ES-I3 (cell line): ENCODE measurements around the gene NSUN5.
A peak's percentile ranks its signal among the peaks of the same experiment; 100 is the strongest.

Source experiments
- H3K36me3 ChIP-seq: 2 replicates; pipeline ENCODE4 v1.6.1; 2013; ENCODE audit warnings: mild to moderate bottlenecking, low read length, control low read depth, moderate library complexity; ENCODE audit not compliant: insufficient read depth
- H3K4me1 ChIP-seq: 2 replicates; pipeline ENCODE4 v1.6.1; 2013; ENCODE audit warnings: mild to moderate bottlenecking, control low read depth, low read length; ENCODE audit not compliant: insufficient read depth
- H3K9ac ChIP-seq: 2 replicates; pipeline ENCODE4 v1.6.1; 2013; ENCODE audit warnings: low read depth, mild to moderate bottlenecking, low read length, moderate library complexity
- H3K9me3 ChIP-seq: 2 replicates; pipeline ENCODE4 v1.6.1; 2013; ENCODE audit warnings: mild to moderate bottlenecking, low read length, moderate library complexity; ENCODE audit not compliant: control insufficient read depth, insufficient read depth

NSUN5 gene

DNA sequence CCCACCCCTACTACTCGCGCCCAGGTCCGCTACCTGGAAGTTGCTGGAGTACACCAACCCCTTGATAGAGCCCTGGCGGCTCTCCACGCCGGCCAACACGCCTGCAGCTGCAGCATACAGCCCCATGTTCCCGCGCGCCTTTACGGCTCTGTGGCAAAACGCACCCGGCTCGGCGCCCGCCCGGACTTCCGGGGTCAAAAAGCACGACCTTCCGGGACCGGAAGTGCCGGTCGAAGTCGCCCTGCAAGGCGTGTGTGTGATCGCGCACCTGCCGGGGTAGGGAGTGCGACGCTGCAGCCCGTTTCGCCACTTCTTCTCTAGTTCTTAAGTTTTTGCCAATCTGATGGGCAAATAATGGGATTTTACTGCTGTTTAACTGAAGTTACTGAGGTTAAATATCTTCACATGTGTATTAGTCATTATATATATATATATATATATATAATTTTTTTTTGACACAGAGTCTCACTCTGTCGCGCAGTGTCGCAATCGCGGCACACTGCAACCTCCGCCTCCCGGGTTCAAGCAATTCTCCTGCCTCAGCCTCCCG lies at the start of gene NSUN5:
NSUN5 (minus strand) TSS at position 162 of the 550 bp plus-strand sequence; CDS start at position 126, 36 bp downstream.
- peaks cover 15% of the 10 kb centered on the region for H3K36me3 ChIP-seq
- H3K9ac ChIP-seq, result peak within 1 kb of the TSS; percentile 87
- no peaks in the 10 kb centered on the region for H3K9me3 ChIP-seq
- peaks cover 3% of the 10 kb centered on the region; the same call in 1 of the 2 replicates for H3K4me1 ChIP-seq

DNA sequence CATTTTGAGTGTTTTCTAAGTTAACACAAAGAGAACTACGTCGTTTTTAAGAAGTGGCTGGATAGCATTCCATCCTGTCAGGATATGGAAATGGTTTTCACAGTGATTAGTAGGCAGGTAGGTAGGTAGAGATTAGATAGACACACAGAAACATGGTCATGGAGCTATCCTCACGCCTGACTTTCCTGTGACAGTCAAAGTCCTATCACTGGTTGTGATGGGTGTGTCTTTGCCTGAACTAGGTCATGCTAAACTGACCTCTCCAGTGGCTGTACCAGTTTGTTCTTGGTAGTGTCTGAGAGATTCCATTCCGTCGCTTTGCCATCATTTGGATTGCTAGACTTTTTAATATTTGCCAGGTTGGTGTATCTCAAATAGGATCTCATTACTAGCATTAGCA lies 47.5 kb upstream of the NSUN5 start:
- no peaks in the 10 kb centered on the region for H3K36me3 ChIP-seq
- peaks cover 5% of the 10 kb centered on the region; the same call in 1 of the 2 replicates for H3K4me1 ChIP-seq
- peaks cover 4% of the 10 kb centered on the region; the same call in 1 of the 2 replicates for H3K9me3 ChIP-seq
- no peak overlapping the region for H3K9ac ChIP-seq

DNA sequence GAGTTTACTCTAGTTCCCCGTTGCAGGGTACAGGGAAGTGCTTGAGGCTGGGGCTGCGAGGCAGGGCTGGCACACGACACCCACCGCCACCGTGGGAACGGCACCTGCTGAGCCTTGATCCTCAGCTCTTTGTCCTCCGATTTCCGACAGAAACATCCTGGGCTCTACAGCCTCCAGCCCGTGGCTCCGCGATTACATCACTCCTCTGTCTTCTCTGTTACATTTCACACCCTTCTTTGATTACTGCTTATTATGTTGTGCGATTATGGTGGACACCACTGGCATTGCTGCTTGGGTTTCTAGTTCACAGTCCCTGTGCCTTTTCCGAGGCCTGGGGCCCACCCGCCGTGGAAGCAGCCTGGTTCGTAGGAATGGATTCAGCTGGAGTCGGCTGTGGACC lies 46.2 kb upstream of the NSUN5 start:
- Histone ChIP-seq H3K9ac (no peak overlapping the region), H3K9me3 (peaks cover 4% of the 10 kb centered on the region; the same call in 1 of the 2 replicates), H3K36me3 (no peaks in the 10 kb centered on the region), H3K4me1 (peaks cover 5% of the 10 kb centered on the region; the same call in 1 of the 2 replicates)

DNA sequence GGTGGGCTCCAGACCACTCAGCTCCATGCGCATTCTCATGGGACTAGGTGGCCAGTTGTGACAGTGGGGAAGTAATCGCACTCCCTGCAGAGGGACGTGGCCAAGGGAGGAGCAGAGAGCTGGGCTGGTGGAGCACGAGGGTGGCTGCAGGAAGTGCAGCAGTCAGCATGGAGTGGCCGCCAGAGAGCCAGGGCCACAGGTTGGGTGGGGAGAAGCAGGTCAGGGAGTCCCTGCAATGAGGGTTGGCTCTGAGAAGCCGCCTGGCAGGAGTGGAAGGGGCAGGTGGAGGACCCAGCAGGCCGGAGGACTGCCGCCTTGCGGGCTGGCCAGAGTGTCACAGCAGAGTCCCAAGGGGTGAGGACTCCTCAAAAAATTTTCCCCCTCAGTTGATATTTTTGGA lies 45.6 kb upstream of the NSUN5 start:
- H3K4me1 ChIP-seq, result peaks cover 5% of the 10 kb centered on the region; the same call in 1 of the 2 replicates
- no peaks in the 10 kb centered on the region for H3K36me3 ChIP-seq
- H3K9me3 ChIP-seq, result peaks cover 4% of the 10 kb centered on the region; the same call in 1 of the 2 replicates
- H3K9ac ChIP-seq, result no peak overlapping the region

DNA sequence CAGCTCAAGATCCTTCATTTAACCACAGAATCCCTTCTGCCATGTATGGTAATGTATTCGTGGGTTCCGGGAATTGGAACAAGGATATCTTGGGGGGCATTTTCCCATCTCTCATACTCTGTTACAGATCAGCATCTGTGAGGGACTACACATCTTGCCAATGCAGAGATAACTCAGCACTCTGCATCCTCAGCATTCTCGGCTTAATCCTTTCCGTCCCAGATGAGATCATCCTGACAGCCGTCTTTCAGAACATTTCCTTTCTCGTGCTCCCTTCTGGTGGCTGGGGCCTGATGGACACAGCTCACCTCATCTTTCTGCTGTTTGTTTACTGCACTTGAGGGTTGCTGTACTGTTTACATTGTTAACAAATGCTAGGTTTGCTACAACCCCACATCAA lies 44.6 kb upstream of the NSUN5 start:
- H3K36me3 ChIP-seq, result no peaks in the 10 kb centered on the region
- H3K9ac ChIP-seq, result no peak overlapping the region
- H3K9me3 ChIP-seq, result peaks cover 4% of the 10 kb centered on the region; the same call in 1 of the 2 replicates
- peaks cover 3% of the 10 kb centered on the region; the same call in 1 of the 2 replicates for H3K4me1 ChIP-seq

DNA sequence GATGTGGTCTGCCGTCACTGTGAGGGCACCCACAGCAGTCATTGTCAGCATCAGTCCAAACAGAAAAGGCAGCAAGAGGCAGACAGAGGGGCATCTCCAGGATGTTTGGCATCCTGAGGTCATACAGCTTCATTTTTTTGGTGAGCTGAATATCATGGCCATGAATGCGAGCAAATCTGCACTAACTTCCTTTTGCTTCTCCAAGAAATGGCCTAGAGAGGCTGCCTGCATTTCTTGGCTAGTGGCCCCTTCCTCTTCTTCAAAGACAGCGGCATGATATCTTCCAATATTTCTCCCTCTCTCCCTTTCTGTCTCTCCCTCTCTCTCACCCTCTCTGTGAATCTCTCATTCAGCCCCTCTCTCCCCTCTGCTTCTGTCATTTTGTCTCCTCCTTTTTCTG lies 44.2 kb upstream of the NSUN5 start:
- H3K36me3 ChIP-seq, result no peaks in the 10 kb centered on the region
- peaks cover 4% of the 10 kb centered on the region; the same call in 1 of the 2 replicates for H3K9me3 ChIP-seq
- H3K9ac ChIP-seq, result no peak overlapping the region
- H3K4me1 ChIP-seq, result no peaks in the 10 kb centered on the region

DNA sequence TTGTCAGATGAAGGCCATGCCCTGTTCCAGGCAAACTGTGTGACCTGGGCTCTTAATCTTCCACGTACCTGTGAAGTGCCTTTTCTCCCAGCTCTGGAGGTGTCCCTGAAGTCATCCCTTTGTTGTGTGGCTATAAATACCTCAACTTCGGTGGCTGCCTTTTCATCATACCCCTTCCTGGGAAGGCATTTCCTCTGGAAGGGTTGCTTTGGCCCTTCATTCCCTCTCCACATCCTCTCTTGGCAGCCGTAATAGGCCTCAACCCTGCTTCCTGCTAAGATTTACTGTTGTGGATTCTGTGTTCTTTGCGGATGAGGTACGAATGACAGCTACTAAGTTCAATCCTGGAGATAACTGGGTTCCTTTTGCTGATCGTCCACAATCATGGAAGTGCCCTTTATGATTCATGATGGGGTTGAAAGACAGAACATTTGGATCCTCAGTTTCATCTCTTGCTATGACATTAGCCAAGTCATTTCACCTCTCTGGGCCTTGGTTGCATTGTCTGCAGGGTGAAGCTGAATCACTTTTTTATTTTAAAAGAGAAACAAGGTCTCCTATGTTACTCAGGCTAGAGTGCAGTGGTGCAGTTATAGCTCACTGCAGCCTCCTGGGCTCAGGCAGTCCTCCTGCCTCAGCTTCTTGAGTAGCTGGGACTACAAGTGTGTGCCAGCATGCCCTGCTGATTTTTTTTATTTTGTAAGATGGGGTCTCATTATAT lies 43.0 kb upstream of the NSUN5 start:
- Histone ChIP-seq H3K4me1 (no peaks in the 10 kb centered on the region), H3K9me3 (peaks cover 4% of the 10 kb centered on the region; the same call in 1 of the 2 replicates), H3K36me3 (no peaks in the 10 kb centered on the region), H3K9ac (no peak overlapping the region)

DNA sequence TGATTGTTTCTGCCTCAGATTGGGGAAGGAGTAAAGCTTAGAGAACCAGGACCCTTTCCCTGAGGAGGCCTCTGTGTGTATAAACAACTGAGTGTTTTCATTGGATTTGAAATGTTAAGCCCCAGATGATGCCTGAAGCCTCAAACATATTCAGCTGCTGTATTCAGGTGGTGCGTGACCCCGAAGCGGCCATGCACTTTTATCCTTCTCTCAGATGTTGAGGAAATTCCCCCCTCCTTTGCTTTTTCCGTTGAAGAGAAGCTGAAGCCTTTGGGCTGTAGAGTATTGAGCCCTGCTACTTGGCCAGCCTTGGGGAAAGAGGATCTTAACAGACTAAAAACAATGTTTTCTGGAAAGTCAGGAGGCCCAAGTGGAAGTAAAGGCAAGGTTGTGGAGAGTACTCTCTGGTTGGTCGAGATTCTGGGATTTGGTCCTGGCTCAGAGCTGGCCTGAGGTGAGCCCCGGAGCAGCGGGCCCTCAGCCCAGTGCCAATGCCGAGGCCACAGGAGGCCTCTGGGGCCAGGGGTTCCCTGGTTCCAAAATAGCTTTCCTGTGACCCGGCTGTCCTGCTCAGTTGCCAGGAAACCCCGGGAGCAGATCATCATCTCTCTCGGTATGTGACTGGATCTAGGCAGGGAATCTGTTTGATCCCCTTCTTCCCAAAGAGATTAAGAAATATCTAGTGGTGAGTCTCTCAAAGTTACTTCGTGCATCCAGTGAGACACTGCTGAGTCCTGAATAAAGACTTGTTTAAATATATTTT lies 41.9 kb upstream of the NSUN5 start:
- Histone ChIP-seq H3K9ac (no peak overlapping the region), H3K4me1 (peaks cover 9% of the 10 kb centered on the region; the same call in 1 of the 2 replicates), H3K9me3 (peaks cover 4% of the 10 kb centered on the region; the same call in 1 of the 2 replicates), H3K36me3 (no peaks in the 10 kb centered on the region)

DNA sequence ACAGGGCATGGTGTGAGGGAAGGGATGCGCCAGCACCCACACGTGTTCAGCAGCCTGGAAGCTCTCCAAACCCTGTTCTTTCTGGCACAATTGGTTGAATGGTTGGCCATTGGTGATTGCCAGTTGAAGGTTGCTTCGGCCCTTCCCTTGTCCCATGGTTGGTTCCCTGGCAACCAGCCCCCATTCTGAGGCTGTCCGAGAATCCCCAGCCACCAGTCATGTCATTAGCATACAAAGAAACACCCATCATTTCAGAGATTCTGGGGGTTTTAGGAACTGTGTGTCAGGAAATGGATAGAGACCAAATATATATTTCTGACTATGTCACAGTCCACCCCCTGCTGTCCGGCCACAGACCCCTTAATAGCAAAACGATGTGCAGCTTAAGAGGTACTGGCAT lies 41.1 kb upstream of the NSUN5 start:
- H3K9me3 ChIP-seq, result peaks cover 4% of the 10 kb centered on the region; the same call in 1 of the 2 replicates
- no peaks in the 10 kb centered on the region for H3K36me3 ChIP-seq
- H3K9ac ChIP-seq, result no peak overlapping the region
- H3K4me1 ChIP-seq, result peaks cover 9% of the 10 kb centered on the region; the same call in 1 of the 2 replicates

DNA sequence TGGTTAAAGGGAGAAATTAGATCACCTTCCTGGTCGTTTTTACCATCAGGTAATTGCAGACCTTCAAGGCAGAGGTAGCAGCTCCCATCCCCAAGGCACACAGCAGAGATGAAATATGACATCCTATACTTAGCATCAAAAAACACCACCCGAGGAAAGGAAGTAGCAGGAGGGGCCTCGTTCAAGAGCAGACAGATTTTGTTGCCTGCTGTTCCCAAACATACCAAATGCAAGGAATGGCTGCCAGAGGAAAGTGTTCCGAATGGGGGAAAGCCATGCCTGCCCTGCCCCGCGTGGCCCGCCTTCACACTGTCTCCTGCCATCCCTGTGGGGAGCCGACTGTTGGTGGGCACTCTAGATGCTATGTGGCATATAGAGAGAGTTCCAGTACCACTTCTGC lies 37.3 kb upstream of the NSUN5 start:
- Histone ChIP-seq H3K9ac (no peak overlapping the region), H3K9me3 (no peaks in the 10 kb centered on the region), H3K4me1 (peaks cover 21% of the 10 kb centered on the region), H3K36me3 (no peaks in the 10 kb centered on the region)

DNA sequence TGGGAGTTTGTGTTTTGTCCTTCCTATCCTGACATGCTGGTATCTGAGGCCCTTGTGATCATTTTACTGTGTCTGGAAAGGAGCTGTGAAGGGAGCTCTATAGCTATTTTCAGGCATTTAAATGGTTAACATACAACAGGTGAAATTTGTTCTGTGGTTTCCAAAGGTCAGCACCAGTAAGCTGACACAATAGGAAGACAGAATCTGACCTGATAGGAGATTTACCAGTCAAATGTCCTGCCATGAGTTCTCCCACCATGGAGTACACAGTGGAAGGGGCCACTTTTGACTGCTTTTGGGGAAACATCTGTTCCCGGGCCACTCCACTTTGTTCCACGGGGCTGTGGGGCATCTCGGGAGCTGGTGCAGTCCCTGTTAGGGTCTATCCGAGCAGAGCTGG lies 36.9 kb upstream of the NSUN5 start:
- H3K9ac ChIP-seq, result no peak overlapping the region
- no peaks in the 10 kb centered on the region for H3K36me3 ChIP-seq
- H3K4me1 ChIP-seq, result peaks cover 21% of the 10 kb centered on the region
- H3K9me3 ChIP-seq, result no peaks in the 10 kb centered on the region

DNA sequence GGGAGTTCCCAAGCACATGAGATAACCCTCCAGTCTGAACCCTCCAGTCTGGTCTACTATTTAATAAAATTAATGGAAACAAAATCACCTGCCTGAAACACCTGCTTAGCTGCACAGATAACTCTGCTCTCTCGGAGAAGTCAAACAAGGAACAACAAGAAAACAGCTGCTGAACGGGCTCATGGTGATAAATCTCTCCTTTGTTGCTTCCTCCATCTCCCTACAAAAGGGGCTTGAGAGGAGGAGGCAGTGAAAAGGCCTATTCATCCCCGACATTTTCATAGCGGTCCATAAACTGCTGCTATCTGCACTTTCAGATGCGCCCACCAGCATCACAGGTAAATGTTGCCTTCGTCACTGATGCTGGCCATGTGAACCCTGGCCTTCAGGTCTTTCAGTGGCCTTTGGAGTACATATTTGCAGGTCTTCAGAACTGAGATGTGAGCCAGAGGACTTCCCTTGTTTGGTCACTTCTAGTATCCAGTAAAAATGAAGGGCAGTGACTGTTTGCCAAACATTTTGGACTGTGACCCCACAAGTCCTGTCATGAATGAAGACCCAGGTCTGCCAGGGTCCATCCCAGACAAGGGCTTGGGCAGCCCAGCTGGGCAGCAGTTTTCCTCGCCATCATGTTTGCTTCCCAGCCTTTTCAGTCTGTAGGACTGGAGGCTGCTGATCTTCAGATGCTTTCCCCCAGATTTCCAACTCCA lies 35.2 kb upstream of the NSUN5 start:
- H3K4me1 ChIP-seq, result peaks cover 21% of the 10 kb centered on the region
- H3K9me3 ChIP-seq, result no peaks in the 10 kb centered on the region
- H3K36me3 ChIP-seq, result no peaks in the 10 kb centered on the region
- no peak overlapping the region for H3K9ac ChIP-seq

DNA sequence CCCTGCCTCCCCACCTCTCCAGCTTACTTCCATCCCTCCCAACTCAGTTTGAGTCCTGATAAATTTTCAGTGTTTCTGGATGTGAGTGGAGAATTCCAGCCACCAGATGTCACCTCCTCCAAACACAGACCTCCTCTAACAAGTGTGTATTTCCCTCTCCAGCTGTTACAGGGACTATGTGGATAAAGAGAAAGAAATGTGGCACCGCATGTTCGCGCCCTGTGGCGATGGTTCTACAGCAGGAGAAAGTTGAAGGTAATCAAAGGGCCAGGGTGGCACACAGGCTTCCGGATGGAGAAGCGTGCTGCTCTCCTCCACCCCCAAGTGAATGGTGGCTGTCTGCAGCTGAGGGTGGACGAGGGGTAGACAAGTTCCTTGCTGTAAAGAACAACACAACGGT lies 34.0 kb upstream of the NSUN5 start:
- H3K9ac ChIP-seq, result no peak overlapping the region
- H3K9me3 ChIP-seq, result no peaks in the 10 kb centered on the region
- no peaks in the 10 kb centered on the region for H3K36me3 ChIP-seq
- H3K4me1 ChIP-seq, result peaks cover 21% of the 10 kb centered on the region

DNA sequence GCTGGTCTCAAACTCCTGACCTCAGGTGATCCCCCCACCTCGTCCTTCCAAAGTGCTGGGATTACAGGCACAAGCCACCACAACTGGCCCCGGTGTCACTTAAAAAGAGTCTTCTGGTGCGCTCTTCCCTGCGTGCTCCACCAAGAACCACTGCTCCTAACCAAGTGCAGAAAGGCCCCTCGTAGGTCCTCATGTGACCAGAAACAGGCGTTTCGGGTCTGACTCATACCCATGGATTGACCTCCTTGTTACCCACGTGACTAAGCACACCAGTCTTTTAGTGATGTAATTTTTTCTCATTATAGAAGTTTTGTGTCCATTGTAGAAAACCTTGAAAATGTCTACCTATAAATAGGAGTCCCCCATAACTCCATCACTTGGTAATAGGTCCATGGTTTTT lies 33.3 kb upstream of the NSUN5 start:
- Histone ChIP-seq H3K9ac (no peak overlapping the region), H3K4me1 (peaks cover 21% of the 10 kb centered on the region), H3K36me3 (no peaks in the 10 kb centered on the region), H3K9me3 (no peaks in the 10 kb centered on the region)
